K562 (cell line): ENCODE measurements around the gene OCEL1. TPM values are rescaled to one million over a fixed set of nuclear protein-coding genes. Genes with fewer than 3 reads are reported as not detected.

ENCODE experiments used
- CHD4 ChIP-seq: fragments of 200-600 bp; sonication (generic); IDR thresholded peaks from 3 replicates; pipeline ENCODE4 v1.6.1; 2012; ENCODE audit warnings: low read depth, mild to moderate bottlenecking, mixed read lengths, low read length, inconsistent platforms; ENCODE audit not compliant: insufficient read depth, insufficient replicate concordance, poor library complexity, severe bottlenecking
- CTBP1 ChIP-seq: fragments of 450-650 bp; IDR thresholded peaks from 2 replicates; pipeline ENCODE4 v1.6.1; 2016; ENCODE audit warnings: borderline replicate concordance
- FOSL1 ChIP-seq: fragments of 200-800 bp; sonication (Bioruptor generic); conservative IDR thresholded peaks from 2 replicates; pipeline ENCODE4 v1.6.1; 2016; ENCODE audit warnings: missing genetic modification characterization, missing compliant biosample characterization
- MTA2 ChIP-seq: fragments of 450-650 bp; IDR thresholded peaks from 2 replicates; pipeline ENCODE4 v1.6.1; 2016; ENCODE audit warnings: low read depth
- NEUROD1 ChIP-seq: fragments of 150-350 bp; IDR thresholded peaks from 2 replicates; pipeline ENCODE4 v1.6.1; 2014; ENCODE audit warnings: borderline replicate concordance, low read length, low read depth; ENCODE audit not compliant: partially characterized antibody
- POLR2A ChIP-seq: fragments of 450-650 bp; conservative IDR thresholded peaks from 2 replicates; pipeline ENCODE4 v1.6.1; 2016
- RBBP5 ChIP-seq: fragments of 200-600 bp; sonication (generic); IDR thresholded peaks from 2 replicates; pipeline ENCODE4 v1.6.1; 2012; ENCODE audit warnings: borderline replicate concordance, mild to moderate bottlenecking, low read length, control low read depth, inconsistent platforms; ENCODE audit not compliant: insufficient read depth, poor library complexity, severe bottlenecking
- SMARCA4 ChIP-seq: fragments of 450-650 bp; IDR thresholded peaks from 2 replicates; pipeline ENCODE4 v1.6.1; 2016
- VEZF1 ChIP-seq: fragments of 200-800 bp; sonication (Bioruptor generic); IDR thresholded peaks from 2 replicates; pipeline ENCODE4 v1.6.1; 2017; ENCODE audit warnings: missing genetic modification characterization, missing compliant biosample characterization
- ZKSCAN8 ChIP-seq: fragments of 200-800 bp; sonication (Bioruptor generic); IDR thresholded peaks from 2 replicates; pipeline ENCODE4 v1.6.1; 2016; ENCODE audit warnings: missing genetic modification characterization, missing compliant biosample characterization
- ZNF384 ChIP-seq: IDR thresholded peaks from 2 replicates; pipeline ENCODE4 v1.6.1; 2012; ENCODE audit warnings: low read depth, low read length, improper control_type of control experiment
- polyA plus RNA-seq, 8 experiments: library from polyadenylated mRNA; depleted of rRNA in 4 of 8; stranded (reverse) in 5 of 8; unstranded in 3 of 8; fragments of >200 nt; fragmentation: Nextera tagmentation in 2 of 8; fragmentation: Illumina TruSeq in 1 of 8; extraction: Ambion mirVana in 2 of 8; extraction: Trizol in 1 of 8; gene quantifications; 2 replicates each; pipeline versions ENCODE4 v1.2.1 to v1.2.3, GENCODE V29; 2011 to 2014; ENCODE audit warnings: inconsistent platforms in 1 of 8, missing spikeins in 1 of 8
- total RNA-seq, 7 experiments: library from RNA; depleted of rRNA in 6 of 7; stranded (reverse); fragments of >200 nt in 6 of 7; fragmentation: Illumina TruSeq in 2 of 7; extraction: Trizol in 2 of 7; gene quantifications; 2 replicates each; pipeline versions ENCODE4 v1.2.1 to v1.2.3, GENCODE V29; 2011 to 2021; ENCODE audit warnings: low replicate concordance in 1 of 7
- TF ChIP-seq, protein P1 (sequence below), 2 experiments: fragments of 450-650 bp; formaldehyde crosslinking in 1 of 2; IDR thresholded peaks; 2 replicates each; pipeline versions ENCODE4 v1.4.0 to v1.6.1; 2014 to 2020; ENCODE audit warnings: mild to moderate bottlenecking in 2 of 2, borderline replicate concordance in 1 of 2, low read depth in 1 of 2
- TF ChIP-seq, protein P2 (sequence below): sonication (generic); formaldehyde crosslinking; IDR thresholded peaks from 2 replicates; pipeline ENCODE4 v1.8.0; 2022; ENCODE audit warnings: mild to moderate bottlenecking, missing genetic modification reagents

OCEL1 gene
- total and polyA plus RNA-seq, 9 of the 15 experiments (the other 6 are each of a cell fraction or from before 2014, with no cell fraction given): 8.0 to 38.0 (median 12.4) TPM

- no peak for TF ChIP-seq ZKSCAN8 (CRISPR knock-in tag)
- TF ChIP-seq, protein P1, sequence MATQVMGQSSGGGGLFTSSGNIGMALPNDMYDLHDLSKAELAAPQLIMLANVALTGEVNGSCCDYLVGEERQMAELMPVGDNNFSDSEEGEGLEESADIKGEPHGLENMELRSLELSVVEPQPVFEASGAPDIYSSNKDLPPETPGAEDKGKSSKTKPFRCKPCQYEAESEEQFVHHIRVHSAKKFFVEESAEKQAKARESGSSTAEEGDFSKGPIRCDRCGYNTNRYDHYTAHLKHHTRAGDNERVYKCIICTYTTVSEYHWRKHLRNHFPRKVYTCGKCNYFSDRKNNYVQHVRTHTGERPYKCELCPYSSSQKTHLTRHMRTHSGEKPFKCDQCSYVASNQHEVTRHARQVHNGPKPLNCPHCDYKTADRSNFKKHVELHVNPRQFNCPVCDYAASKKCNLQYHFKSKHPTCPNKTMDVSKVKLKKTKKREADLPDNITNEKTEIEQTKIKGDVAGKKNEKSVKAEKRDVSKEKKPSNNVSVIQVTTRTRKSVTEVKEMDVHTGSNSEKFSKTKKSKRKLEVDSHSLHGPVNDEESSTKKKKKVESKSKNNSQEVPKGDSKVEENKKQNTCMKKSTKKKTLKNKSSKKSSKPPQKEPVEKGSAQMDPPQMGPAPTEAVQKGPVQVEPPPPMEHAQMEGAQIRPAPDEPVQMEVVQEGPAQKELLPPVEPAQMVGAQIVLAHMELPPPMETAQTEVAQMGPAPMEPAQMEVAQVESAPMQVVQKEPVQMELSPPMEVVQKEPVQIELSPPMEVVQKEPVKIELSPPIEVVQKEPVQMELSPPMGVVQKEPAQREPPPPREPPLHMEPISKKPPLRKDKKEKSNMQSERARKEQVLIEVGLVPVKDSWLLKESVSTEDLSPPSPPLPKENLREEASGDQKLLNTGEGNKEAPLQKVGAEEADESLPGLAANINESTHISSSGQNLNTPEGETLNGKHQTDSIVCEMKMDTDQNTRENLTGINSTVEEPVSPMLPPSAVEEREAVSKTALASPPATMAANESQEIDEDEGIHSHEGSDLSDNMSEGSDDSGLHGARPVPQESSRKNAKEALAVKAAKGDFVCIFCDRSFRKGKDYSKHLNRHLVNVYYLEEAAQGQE (IDR thresholded peaks at IDR 0.05; ENCODE audit: borderline replicate concordance): no peak
- TF ChIP-seq, protein P1 (CRISPR knock-in tag; IDR thresholded peaks at IDR 0.05; ENCODE audit: low read depth): no peak
- TF ChIP-seq FOSL1: peak; percentile 89
- TF ChIP-seq NEUROD1: no peak
- TF ChIP-seq, protein P2, sequence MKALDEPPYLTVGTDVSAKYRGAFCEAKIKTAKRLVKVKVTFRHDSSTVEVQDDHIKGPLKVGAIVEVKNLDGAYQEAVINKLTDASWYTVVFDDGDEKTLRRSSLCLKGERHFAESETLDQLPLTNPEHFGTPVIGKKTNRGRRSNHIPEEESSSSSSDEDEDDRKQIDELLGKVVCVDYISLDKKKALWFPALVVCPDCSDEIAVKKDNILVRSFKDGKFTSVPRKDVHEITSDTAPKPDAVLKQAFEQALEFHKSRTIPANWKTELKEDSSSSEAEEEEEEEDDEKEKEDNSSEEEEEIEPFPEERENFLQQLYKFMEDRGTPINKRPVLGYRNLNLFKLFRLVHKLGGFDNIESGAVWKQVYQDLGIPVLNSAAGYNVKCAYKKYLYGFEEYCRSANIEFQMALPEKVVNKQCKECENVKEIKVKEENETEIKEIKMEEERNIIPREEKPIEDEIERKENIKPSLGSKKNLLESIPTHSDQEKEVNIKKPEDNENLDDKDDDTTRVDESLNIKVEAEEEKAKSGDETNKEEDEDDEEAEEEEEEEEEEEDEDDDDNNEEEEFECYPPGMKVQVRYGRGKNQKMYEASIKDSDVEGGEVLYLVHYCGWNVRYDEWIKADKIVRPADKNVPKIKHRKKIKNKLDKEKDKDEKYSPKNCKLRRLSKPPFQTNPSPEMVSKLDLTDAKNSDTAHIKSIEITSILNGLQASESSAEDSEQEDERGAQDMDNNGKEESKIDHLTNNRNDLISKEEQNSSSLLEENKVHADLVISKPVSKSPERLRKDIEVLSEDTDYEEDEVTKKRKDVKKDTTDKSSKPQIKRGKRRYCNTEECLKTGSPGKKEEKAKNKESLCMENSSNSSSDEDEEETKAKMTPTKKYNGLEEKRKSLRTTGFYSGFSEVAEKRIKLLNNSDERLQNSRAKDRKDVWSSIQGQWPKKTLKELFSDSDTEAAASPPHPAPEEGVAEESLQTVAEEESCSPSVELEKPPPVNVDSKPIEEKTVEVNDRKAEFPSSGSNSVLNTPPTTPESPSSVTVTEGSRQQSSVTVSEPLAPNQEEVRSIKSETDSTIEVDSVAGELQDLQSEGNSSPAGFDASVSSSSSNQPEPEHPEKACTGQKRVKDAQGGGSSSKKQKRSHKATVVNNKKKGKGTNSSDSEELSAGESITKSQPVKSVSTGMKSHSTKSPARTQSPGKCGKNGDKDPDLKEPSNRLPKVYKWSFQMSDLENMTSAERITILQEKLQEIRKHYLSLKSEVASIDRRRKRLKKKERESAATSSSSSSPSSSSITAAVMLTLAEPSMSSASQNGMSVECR (CRISPR knock-in tag): peak; percentile 36; the same call in 1 of the 2 replicates
- 0 out of 2 replicates have a peak, but pooled peaks have one; percentile 23 for TF ChIP-seq CTBP1
- TF ChIP-seq CHD4: no peak
- peak; percentile 28; the same call in 1 of the 2 replicates for TF ChIP-seq VEZF1 (CRISPR knock-in tag)
- peak; percentile 90 for TF ChIP-seq ZNF384
- no peak for TF ChIP-seq MTA2
- TF ChIP-seq POLR2A: peak; percentile 70
- TF ChIP-seq RBBP5: no peak
- peak; percentile 75; the same call in 1 of the 2 replicates for TF ChIP-seq SMARCA4
These were observed 5.7 kb upstream of the OCEL1 start (continued) for GRCh38 chr19:17220207-17220758.
